CD4-positive, alpha-beta T cell treated with Interferon gamma for 1 hour (primary cell): ENCODE results near the gene GFPT2.
"Not testable (repeated sequence)": the region's sequence is repeated elsewhere in the genome, so short reads cannot be mapped to it uniquely, and the experiment has no call there.

Experiments
- DNase-seq: peaks from one replicate; pipeline ENCODE4 v3.0.0-alpha.2; 2020

The GFPT2 gene

GRCh38 chr5:180303226-180304015 is 49.7 kb downstream of the GFPT2 start:
- DNase-seq: no peak

GRCh38 chr5:180302256-180302655 is 50.9 kb downstream of the GFPT2 start:
- DNase-seq: no peak

- DNase-seq: no peak
Measured at GRCh38 chr5:180301253-180301652, 51.9 kb downstream of the GFPT2 start.

- DNase-seq: no peak
Measured at GRCh38 chr5:180299526-180299925, 53.6 kb downstream of the GFPT2 start.

GRCh38 chr5:180299014-180299413 is 54.1 kb downstream of the GFPT2 start:
- not testable (repeated sequence) for DNase-seq

- no peak for DNase-seq
Measured at GRCh38 chr5:180297587-180298282, 55.4 kb downstream of the GFPT2 start.

GRCh38 chr5:180296771-180297170 is 56.4 kb downstream of the GFPT2 start:
- DNase-seq: peak; percentile 17

GRCh38 chr5:180294913-180295555 is 58.1 kb downstream of the GFPT2 start:
- DNase-seq: no peak

- peak; percentile 28 for DNase-seq
Measured at GRCh38 chr5:180294411-180294810, 58.7 kb downstream of the GFPT2 start.

- peak; percentile 85 for DNase-seq
Measured at GRCh38 chr5:180291943-180292831, 60.9 kb downstream of the GFPT2 start, which contains the start of gene MAPK9. Gene MAPK9 (minus strand): TSS chr5:180292083. CDS start chr5:180280561, 11,522 bp downstream.

- no peak for DNase-seq
Measured at GRCh38 chr5:180291234-180291940, 61.7 kb downstream of the GFPT2 start.

GRCh38 chr5:180290568-180291233 is 62.4 kb downstream of the GFPT2 start:
- no peak for DNase-seq

- no peak for DNase-seq
Measured at GRCh38 chr5:180289966-180290365, 63.2 kb downstream of the GFPT2 start.

GRCh38 chr5:180289433-180289832 is 63.7 kb downstream of the GFPT2 start:
- no peak for DNase-seq

GRCh38 chr5:180287868-180288267 is 65.3 kb downstream of the GFPT2 start:
- no peak for DNase-seq

GRCh38 chr5:180287404-180287803 is 65.7 kb downstream of the GFPT2 start:
- no peak for DNase-seq

- no peak for DNase-seq
Measured at GRCh38 chr5:180284149-180284548, 69.0 kb downstream of the GFPT2 start.

- no peak for DNase-seq
Measured at GRCh38 chr5:180283026-180283615, 70.0 kb downstream of the GFPT2 start.

- no peak for DNase-seq
Measured at GRCh38 chr5:180282281-180282680, 70.9 kb downstream of the GFPT2 start.

- no peak for DNase-seq
Measured at GRCh38 chr5:180281706-180282105, 71.4 kb downstream of the GFPT2 start.

- no peak for DNase-seq
Measured at GRCh38 chr5:180274695-180275094, 78.4 kb downstream of the GFPT2 start.
